ENCODE results near the gene JADE3.

The JADE3 gene

DNA sequence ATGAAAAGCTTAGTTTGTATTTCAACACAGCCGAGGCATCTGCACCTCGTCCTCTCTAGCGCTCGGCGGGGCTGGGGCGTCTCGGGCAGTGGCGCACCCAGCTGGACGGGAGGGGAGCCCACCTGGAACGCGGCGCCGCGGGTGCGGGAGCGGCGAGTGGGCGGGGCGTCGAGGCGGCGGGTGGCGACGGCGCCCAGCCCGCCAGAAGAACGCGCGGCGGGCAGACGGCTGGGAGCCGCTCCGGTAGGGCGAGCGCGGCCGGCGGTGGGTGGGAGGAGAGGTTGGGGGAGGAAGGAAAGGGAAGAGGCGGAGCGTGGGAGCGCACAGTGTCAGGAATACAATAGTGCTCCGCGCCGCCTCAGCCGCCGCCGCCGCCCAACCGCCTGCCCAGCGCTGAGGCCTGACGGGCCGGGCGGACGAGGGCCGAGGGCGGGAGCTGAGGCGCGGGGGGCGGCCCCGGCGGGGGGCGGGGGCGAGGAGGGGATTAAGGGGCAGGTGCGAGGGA lies at the start of gene JADE3:
Gene JADE3, plus strand, starts transcription at position 324 of the 505 bp plus-strand sequence. CDS start 72,474 bp downstream, outside the sequence.
- no peak for DNase-seq (ENCODE audit: low read depth in 2 of 2, low spot score in 1 of 2)

DNA sequence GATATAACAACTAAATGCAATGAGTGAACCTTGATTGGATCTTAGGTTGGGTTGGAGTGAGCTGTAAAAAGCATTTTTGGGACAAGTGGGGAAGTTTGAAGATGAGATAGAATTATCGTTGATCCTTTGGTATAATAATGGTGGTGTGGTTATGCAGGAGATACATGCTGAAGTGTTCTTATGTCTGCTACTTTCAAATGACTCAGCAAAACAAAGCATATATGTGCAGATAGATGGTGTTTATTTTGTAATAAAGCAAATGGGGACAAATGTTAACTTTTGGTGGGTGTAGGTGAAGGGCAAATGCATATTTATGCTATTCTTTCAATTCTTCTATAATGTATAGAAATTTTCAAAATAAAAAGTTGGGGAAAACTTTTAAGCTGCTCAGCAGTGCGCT lies 49.1 kb upstream of the JADE3 start:
- DNase-seq (ENCODE audit: low read depth in 2 of 2, low spot score in 1 of 2), result no peak

DNA sequence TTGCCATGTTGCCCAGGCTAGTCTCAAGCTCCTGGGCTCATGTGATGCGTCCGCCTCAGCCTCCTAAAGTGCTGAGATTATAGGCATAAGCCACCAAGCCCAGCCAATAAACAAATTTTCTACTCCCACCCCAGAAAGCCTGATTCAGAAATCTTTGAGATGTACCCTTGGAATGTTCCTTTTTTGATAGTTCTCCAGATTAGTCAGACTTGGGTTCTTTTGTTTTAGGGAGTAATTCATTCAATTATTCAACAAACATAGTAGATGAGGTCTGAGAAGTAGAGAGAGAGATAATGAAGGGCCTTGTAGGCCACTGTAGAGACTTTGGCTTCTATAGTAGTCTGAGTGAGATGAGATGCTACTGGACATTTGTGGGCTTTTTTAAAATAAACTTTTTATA lies 47.6 kb upstream of the JADE3 start:
- no peak for DNase-seq (ENCODE audit: low read depth in 2 of 2, low spot score in 1 of 2)

GRCh38 chrX:46865281-46865680 lies 46.9 kb upstream of the JADE3 start:
- no peak for DNase-seq (ENCODE audit: low read depth in 2 of 2, low spot score in 1 of 2)

- DNase-seq (ENCODE audit: low read depth in 2 of 2, low spot score in 1 of 2), result no peak
Observed at GRCh38 chrX:46866726-46867125, 45.5 kb upstream of the JADE3 start.

- no peak for DNase-seq (ENCODE audit: low read depth in 2 of 2, low spot score in 1 of 2)
Observed at GRCh38 chrX:46873746-46874145, 38.5 kb upstream of the JADE3 start.

GRCh38 chrX:46876901-46877300 lies 35.3 kb upstream of the JADE3 start:
- no peak for DNase-seq (ENCODE audit: low read depth in 2 of 2, low spot score in 1 of 2)

- DNase-seq (ENCODE audit: low read depth in 2 of 2, low spot score in 1 of 2), result no peak
Observed at GRCh38 chrX:46882266-46882665, 30.0 kb upstream of the JADE3 start.

DNA sequence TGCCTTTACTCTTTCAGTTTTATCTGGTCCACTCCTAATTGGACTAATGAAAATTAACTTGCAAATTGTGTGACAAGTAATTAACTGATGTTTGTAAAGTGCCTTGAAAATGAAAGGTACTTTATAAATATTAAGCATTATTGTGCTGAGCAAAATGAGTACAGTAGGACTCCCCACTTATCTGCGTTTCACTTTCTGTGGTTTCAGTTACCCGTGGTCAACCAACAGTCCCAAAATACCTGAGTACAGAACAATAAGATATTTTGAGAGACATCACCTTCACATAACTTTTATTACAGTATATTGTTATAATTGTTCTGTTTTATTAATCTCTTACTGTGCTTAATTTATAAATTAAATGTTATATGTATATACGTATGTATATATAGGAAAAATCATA lies 27.4 kb upstream of the JADE3 start:
- DNase-seq (ENCODE audit: low read depth in 2 of 2, low spot score in 1 of 2), result no peak

GRCh38 chrX:46898207-46898606 lies 14.0 kb upstream of the JADE3 start:
- DNase-seq (ENCODE audit: low read depth in 2 of 2, low spot score in 1 of 2), result no peak

- DNase-seq (ENCODE audit: low read depth in 2 of 2, low spot score in 1 of 2), result no peak
Observed at GRCh38 chrX:46903458-46904242, 8.6 kb upstream of the JADE3 start.

DNA sequence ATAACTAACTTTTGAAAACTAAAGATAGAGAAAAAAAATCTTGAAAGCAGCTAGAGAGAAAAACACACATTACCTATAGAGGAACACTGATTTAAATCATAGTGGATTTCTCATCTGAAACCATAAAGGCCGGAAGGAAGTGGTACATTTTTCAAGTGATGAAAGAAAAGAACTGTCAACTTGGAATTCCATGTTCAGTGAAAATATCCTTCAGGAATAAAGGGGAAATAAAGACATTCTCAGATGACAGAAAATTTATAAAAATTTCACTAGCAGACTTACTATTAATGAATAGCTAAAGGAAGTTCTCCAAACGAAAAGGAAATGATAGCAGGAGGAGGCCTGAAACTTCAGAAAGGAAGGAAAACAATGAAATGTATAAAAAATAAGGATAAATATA lies 7.6 kb upstream of the JADE3 start:
- no peak for DNase-seq (ENCODE audit: low read depth in 2 of 2, low spot score in 1 of 2)

- no peak for DNase-seq (ENCODE audit: low read depth in 2 of 2, low spot score in 1 of 2)
Observed at GRCh38 chrX:46910415-46910814, 1.8 kb upstream of the JADE3 start.

DNA sequence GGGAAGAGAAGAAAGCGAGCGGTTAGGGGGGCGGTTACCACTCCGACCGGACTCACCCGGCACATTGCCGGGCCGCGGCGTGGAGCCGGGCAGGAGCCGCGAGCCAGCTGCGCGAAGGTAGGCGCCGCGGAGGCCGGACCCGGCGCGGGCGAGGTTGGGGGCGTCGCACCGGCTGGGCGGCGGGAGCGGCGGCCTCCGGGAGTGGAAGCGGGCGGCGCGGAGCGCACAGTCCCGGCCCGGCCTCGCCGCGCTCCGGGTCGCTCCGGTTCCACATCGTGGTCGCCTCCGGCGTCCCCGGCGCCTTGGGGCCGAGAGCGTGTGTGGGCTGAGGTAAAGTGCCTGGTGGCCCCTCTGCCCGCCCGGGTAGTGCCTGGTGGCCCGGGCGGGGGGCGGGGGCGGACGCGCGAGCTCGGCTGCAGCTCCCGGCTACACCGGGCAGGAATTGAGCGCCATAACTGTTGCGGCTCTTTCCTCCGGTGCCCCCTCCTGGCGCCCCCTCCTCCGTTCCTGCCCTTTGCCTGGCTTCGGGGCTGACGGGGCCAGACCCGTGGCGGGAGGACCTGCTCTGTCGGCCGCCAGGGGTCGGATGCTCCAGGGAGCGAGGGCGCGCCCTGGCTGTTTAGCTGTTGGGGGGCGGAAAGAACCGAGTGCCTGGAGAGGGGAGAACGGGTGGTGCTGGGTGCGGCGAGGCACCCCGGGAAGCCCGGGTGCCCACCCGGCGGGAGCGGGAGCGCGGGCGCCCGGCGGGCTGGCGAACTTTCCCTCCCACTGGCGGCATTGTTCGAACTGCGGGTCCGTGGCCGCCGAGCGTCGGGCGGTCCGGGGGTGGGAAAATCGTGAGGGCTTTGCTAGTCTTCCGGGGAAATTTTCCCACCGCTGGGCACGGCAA lies 626 bp downstream of the JADE3 start:
- DNase-seq (ENCODE audit: low read depth in 2 of 2, low spot score in 1 of 2), result no peak

DNA sequence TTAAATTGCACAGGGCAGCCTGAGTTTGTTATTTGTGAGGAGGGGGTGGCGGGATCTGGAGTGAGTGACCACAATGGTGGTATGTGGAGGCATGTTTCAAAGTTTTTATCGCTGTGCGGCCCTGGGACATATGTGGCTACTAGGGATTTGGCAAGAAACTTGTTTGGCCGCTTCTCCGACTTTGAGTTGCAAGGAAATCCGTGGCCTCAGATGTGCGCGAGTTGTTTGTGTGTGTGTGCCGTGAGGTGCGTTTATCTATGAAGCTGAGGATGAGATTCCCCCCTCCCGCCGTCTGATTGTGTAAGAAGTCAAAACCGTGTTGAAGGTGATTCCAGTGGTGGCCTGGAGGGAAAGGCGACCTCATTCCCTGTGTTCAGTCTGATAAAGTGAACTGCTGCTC lies 1.4 kb downstream of the JADE3 start:
- DNase-seq (ENCODE audit: low read depth in 2 of 2, low spot score in 1 of 2), result no peak

DNA sequence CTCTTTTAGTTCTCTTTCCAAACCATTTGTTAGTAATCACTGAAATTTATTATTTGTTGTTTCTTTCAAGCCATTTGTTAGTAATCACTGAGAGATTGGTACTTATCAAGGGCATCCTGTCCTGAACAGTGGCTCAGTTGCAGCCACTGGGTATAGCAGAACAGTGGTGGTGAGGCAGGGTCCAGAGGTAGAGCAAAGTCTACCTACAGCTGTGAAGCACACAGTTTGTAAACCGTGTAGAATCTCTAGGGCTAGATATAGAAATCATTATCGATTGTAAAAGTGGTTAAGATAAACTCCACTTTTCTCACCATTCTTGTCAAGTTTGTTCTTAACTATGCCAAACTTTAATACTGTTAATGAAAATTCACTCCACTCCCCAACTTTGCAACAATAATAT lies 4.1 kb downstream of the JADE3 start:
- DNase-seq (ENCODE audit: low read depth in 2 of 2, low spot score in 1 of 2), result no peak

DNA sequence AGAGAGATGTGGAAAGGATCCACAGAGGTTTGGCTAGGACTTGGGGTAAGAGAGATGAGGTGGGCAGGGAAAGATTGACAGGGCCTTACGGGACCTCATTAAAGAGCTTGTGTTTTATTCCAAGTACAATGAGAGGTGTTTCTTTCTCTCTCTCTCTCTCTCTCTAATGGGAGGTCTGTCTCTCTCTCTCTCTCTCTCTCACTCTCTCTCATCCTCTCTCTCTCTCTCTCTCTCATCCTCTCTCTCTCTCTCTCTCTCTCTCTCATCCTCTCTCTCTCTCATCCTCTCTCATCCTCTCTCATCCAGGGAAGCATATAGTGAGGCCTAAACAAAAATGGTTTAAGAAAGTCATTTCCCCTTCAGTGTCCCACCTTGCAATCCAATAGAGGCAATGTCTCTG lies 5.4 kb downstream of the JADE3 start:
- DNase-seq (ENCODE audit: low read depth in 2 of 2, low spot score in 1 of 2), result no peak

GRCh38 chrX:46918434-46918833 lies 6.2 kb downstream of the JADE3 start:
- DNase-seq (ENCODE audit: low read depth in 2 of 2, low spot score in 1 of 2), result no peak

- DNase-seq (ENCODE audit: low read depth in 2 of 2, low spot score in 1 of 2), result no peak
Observed at GRCh38 chrX:46920235-46920634, 8.0 kb downstream of the JADE3 start.

DNA sequence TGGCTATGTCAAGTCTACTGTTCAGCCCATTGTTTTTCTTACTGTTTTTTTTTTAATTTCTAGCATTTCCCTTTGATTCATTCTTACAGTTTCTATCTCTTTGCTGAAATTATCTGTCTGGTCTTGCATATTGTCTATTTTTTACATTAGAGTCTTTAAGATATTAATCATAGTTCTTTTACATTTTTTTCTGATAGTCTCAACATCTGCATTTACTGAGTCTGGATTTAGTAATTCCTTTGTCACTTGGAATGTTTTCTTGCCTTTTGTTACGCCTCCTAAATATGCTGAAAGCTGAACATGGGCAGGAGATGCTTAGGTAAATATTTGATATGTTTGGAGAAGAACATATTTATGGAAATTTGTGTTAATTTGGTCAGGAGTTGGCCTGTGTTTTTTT lies 10.4 kb downstream of the JADE3 start:
- no peak for DNase-seq (ENCODE audit: low read depth in 2 of 2, low spot score in 1 of 2)

DNA sequence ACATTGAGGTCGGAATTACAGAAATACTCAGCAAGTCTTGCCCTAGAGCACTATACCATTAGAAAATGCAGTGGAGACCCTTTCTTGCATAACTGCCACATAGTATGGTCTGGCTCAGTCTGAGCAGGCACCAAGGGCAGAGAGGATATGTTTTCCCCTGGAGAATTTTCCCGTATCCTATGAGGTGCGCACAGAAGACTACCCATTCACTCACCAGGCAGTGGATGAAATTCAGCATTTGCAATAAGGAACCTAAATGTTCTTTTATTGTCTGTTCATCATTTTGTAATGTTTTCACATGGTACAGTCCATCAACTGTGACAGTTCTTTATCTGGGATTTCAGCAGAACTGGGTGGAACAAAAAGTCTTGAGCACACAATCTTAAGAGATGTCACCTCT lies 15.5 kb downstream of the JADE3 start:
- no peak for DNase-seq (ENCODE audit: low read depth in 2 of 2, low spot score in 1 of 2)
